Cerebellar nuclear complex (tissue), 1 donor: Measurements from ENCODE around the gene METTL21C.
A peak's percentile ranks its signal among the peaks of the same experiment; 100 is the strongest.

Source experiments
- DNase-seq, 2 experiments: peaks; one replicate each; lab custom pipeline; 2025; lab: John Stamatoyannopoulos, UW

METTL21C gene

DNA sequence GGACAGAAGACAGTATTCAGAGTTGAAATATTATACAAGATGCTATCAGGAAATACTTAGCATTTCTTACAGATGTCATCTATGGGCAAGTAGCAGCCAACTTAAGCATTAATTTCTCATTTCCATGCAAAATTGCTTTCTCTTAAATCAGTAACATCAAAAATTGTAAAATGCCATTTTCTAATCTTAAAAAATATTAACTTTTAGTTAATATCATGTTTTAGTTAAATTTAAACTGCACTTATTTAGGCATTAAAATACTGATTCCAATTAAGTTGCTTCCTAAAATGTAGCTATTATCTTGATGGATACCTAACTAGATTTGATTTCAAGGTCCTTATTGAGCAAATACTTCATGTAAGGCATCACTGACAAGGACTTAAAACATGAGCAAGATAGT, 27.8 kb downstream of the METTL21C start:
- DNase-seq, result no peak

DNA sequence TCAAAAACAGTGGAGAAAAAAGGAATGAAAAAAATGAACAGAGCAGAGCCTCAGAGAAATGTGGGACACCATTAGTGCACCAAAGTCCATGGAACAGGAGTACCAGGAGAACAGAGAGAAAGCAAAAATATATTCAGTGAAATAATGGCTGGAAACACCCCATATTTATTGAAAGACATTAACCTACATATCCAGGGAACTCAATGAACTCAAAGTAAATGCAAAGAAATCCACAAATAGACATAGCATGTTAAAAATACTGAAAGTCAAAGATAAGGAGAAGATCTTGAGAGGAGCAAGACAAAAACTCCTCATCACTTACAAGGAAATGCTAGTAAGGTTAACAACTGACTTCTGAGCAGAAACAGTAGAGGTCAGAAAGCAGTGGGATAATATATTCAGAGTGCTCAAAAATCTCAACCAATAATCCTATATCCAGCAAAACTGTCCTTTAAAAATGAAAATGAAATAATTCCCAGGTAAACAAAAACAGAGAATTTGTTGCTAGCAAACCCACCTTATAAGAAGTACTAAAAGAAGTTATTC, 35.6 kb downstream of the METTL21C start:
- no peak for DNase-seq

DNA sequence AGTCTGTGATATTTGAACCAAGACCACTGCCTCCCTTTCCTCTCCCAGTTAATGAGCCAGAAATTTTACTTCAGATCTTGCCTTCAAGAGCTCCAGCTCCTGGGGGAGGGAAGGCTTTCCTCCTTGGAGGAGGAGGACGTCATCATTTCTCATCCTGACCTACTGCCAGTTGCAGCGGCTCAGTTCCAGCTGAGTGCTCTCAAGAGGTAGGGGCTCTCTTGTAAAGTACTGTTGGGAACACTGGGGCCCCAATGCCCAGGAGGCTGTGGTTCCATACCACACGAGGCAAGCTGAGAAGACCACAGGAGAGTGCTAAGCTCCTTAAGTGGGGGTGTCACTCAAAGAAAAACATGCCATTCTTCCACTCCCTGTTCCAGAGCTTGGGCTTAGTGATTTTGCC, 36.2 kb downstream of the METTL21C start:
- no peak for DNase-seq

DNA sequence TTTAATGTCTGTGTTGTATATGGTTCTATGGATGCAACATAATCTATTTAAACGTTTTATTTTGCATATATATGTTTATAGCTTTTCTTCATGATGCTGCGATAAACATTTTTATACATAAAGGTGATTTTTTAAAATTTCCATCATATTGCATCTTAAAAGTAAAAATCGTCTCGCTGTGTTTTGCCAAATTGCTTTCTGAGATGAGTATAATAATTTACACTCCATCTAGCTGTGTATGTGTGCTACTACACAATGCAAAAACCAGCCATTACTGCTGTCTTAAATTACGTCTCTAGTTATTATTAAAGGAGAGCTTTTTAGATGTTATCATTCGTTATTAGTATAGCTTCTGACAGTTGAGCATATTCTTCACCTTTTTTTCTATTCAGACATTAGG, 37.2 kb downstream of the METTL21C start:
- no peak for DNase-seq

DNA sequence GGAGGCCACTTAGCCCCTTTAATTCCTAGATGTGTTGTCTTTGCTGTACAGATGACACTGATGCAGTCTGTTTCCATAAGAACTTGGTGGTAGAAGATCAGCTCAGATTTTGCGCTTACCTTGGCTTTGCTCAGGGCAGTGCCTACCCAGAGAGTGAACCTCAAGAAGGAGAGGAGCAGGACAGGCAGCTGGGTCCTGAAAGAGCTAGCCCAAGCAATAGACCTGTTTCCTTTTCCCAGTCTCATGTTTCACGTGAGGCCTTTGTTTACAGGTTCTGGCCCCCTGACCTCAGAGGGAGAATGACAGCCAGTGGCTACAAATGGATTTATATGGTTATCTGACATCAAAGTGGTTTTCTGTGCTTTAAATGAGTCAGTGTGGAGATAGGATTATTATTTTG, 40.1 kb downstream of the METTL21C start:
- DNase-seq, result no peak

DNA sequence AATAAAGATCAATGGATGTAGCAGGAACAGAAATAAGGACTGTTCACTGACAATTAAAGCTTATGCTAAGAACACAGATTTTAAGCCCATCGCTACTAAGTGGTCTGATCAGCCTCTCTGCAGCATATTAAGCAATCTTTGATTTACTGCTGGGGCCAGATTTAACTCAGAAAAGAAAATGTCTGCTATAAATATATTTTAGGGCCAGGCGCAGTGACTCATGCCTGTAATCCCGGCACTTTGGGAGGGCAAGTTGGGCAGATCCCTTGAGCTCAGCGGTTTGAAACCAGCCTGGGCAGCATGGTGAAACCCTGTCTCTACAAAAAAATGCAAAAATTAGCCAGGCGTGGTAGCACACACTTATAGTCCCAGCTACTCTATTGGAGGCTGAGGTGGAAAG, 43.0 kb downstream of the METTL21C start:
- no peak for DNase-seq

DNA sequence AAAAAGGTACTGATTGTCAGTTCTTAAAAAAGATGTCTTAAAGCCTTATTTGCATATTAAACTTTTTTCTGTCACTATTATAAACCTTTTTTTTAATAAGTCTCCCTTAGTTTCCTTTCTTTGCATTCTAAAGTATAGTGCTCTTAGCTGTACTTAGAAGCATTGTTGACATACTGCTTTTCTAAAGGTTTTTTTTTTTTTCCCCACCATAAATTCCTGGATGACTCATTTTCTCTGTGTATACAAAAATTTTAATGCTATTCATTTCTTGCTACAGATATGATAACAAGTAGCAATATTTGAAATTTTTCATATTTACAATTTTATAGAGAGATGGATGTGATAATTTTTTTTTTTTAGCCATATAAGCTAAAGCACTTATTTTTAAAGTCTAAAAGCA, 43.5 kb downstream of the METTL21C start:
- DNase-seq, result no peak

DNA sequence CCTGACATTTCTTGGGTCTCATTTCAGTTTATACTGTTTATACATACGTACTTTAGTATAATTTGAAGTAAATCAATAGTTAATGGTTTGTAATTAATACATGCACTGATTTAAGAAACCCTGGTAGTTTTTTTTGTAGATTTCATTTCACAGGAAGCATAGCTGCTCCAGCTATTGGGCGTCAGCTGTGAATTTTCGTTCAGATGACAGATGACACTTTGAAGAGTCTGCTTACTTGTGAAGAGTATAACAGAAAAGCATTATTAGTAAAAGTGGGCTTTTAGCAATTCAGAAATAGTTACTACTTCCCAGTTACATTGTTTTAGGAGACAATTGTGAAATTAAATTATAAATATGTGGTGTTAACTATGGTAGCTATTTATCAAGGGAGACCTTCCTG, 44.4 kb downstream of the METTL21C start:
- no peak for DNase-seq

DNA sequence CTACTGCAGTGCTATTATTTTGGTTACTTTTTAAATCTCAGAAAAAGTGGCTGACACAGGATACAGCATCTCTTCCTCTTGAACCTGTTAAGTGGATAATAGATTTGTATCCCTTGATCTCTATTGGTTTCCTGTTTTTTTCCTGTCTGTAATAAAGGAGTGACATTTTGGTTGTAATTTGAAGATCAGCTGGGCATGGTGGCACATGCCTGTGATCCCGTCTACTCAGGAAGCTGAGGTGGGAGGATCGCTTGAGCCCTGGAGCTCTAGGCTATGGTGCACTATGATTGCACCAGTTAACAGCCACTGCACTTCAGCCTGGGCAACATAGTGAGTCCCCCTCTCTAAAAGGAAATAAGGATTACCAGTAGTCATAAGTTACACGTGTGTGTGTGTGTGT, 46.8 kb downstream of the METTL21C start:
- no peak for DNase-seq

DNA sequence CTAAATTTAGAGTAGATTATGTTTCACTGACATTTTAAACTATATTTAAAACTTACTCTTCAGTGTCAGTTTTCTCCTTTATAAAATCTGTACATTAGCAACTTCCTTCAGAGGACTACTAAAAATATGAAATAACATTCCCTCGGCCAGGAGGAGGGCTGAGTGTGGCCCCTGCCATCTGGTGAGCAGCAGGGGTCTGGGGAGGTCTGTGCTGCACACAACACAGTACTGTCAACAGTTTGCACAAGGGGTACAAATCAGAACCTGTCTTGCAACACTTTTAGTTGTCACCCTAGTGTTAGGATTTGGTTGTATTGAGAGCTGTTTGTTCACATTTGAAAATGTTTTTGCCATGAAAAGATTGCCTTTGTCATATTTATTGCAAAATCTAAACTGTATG, 49.1 kb downstream of the METTL21C start:
- peak in 1 of 2 experiments; percentile 4 for DNase-seq

DNA sequence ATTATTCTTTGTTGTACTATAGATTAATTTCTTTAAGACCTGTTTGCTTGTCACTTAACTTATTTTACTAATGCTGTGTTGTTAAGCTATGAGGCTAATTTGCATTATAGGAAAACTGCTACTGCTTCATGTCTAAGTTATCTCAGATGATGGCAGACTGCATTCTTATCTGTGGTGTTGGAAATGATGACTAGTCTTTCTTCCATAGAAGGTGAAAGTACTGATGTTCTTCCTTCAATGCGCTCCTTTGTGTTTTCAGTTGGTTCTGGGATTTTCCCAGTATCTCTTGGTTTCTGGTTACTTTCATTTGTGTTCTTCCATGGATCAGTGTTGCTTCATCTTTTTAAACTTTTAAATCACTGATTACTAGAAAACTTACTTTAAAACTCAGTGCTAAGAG, 51.2 kb downstream of the METTL21C start:
- no peak for DNase-seq

DNA sequence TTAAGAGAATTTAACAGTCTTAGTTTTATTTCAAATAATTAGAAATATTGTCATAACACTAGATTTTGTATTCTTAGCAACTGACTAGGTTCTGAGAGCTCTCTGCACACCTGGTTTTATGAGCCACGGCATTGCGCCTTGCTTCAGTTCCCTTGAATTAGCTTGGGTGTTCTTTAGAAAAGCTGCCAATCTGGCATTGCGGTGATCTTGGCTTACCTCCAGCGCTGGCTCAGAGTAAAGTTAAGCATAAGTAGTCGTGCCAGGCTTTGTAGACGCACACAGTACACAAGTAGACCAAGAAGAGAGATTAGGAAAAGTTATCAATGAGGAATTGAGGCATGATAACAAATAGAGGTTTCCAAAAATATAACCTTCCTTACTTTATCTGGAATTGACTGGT, 52.4 kb downstream of the METTL21C start:
- peak in 1 of 2 experiments; percentile 15 for DNase-seq

DNA sequence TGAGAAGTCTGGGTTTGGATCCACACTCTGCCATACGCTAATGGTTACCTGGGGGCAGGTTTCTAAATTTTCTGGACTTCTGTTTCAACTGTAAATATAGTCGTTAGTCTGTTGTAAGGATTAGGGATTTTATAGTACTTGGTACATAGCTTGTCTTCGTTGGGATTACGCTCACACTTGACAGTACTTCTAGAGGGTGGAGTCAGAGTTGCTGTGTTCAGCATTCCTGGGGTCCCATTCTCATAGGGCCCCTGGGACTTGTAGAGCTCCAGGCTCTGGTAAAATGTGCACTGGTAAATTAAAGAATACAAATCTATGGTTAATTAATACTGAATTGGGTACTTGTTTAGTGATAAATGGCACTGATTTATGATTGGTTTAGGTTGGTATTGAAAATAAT, 52.8 kb downstream of the METTL21C start:
- no peak for DNase-seq

DNA sequence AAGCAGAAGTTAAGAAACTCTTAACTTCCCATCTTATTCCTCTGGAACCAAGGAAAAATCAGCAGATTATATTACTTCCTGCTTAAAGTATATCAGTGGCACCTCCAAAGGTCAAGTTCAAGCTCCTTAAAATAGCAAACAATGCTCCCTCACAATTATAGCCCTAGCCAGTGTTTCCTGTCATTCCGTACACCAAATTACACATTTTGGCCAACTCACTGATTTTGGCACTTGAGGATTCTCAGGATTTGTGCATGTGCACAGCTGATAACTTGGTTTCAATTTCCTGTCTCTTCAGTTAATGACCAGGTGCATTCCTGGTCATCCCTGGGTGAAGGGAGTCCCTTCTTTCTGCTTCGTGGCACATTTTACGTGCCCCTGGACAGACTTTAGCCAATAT, 56.1 kb downstream of the METTL21C start:
- DNase-seq, result no peak
